Measurements from ENCODE around the gene ZFP90. TPM values are rescaled to one million over a fixed set of nuclear protein-coding genes. Genes with fewer than 3 reads are reported as not detected.

Gene ZFP90
- total and polyA plus RNA-seq, 2 donors: 14.3 to 55.9 TPM

- Histone ChIP-seq H3K36me3 (ENCODE audit: insufficient read depth) (no peaks in the 10 kb centered on the region), H3K4me3 (ENCODE audit: low read depth, low read length) (no peak overlapping the region), H3K4me1 (ENCODE audit: insufficient read depth) (no peaks in the 10 kb centered on the region), H3K27ac (ENCODE audit: low read depth) (no peak overlapping the region)
- WGBS: 69% methylated on average over 10 of the region's 10 CpGs
- no peak for DNase-seq (ENCODE audit: extremely low spot score)
Observed at GRCh38 chr16:68506331-68507053, 32.6 kb upstream of the ZFP90 start.

GRCh38 chr16:68508013-68508412, 31.1 kb upstream of the ZFP90 start:
- Histone ChIP-seq H3K36me3 (ENCODE audit: insufficient read depth) (no peaks in the 10 kb centered on the region), H3K4me3 (ENCODE audit: low read depth, low read length) (no peak overlapping the region), H3K4me1 (ENCODE audit: insufficient read depth) (no peaks in the 10 kb centered on the region), H3K27ac (ENCODE audit: low read depth) (no peak overlapping the region)
- no peak for DNase-seq (ENCODE audit: extremely low spot score)
- 71% methylated on average over 8 of the region's 8 CpGs for WGBS

- 81% methylated on average over 7 of the region's 7 CpGs for whole genome bisulfite sequencing
- H3K36me3 ChIP-seq (ENCODE audit: insufficient read depth): no peaks in the 10 kb centered on the region
- H3K4me1 ChIP-seq (ENCODE audit: insufficient read depth): no peaks in the 10 kb centered on the region
- DNase-seq (ENCODE audit: extremely low spot score): no peak
- no peak overlapping the region for H3K4me3 ChIP-seq (ENCODE audit: low read depth, low read length)
- H3K27ac ChIP-seq (ENCODE audit: low read depth): no peak overlapping the region
Observed at GRCh38 chr16:68508641-68509240, 30.4 kb upstream of the ZFP90 start.

- no peaks in the 10 kb centered on the region for H3K4me1 ChIP-seq (ENCODE audit: insufficient read depth)
- no peak for DNase-seq (ENCODE audit: extremely low spot score)
- no peak overlapping the region for H3K4me3 ChIP-seq (ENCODE audit: low read depth, low read length)
- H3K27ac ChIP-seq (ENCODE audit: low read depth): no peak overlapping the region
- H3K36me3 ChIP-seq (ENCODE audit: insufficient read depth): no peaks in the 10 kb centered on the region
- WGBS: 87% methylated on average over 6 of the region's 6 CpGs
Observed at GRCh38 chr16:68509381-68509780, 29.7 kb upstream of the ZFP90 start.

DNA sequence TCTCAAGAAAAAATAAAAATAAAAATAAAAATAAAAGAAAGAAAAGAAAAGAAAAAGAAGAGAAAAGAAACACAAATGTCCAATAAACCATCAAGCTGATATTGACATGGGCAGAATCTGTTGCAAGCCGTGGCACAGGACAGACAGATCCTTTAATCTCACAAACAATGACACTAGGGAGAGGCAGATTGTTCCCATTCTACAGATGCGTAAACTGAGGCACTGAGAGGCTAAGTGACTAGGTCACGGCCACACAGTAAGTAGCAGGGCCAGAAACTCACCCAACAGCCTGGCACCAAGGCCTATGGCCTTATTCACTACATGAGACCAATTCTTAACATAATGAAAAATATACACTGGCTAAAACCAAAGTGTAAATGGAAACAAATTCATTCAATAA, 28.3 kb upstream of the ZFP90 start:
- no peaks in the 10 kb centered on the region for H3K36me3 ChIP-seq (ENCODE audit: insufficient read depth)
- DNase-seq (ENCODE audit: extremely low spot score): no peak
- WGBS: 95% methylated on average over 3 of the region's 3 CpGs

DNA sequence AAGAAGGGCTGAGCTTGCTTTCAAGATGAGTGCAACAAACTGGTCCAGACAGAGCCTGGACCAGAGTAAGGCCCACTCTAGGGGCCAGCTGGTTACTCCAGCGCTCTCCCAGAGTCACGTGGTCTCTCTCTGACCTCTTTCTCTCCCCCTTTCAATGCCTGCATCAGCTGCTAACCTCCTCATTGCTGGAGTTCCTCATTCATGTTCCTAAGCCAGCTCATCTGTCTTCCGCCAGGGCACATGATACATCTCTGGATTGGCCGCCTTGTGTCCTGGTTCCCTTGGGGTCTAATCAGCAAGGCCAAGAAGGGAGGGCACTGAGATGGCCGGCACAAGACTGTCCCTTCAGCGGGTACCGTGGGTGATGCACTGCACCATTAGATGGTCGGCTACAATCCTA, 26.9 kb upstream of the ZFP90 start:
- H3K4me1 ChIP-seq (ENCODE audit: insufficient read depth): no peaks in the 10 kb centered on the region
- no peak overlapping the region for H3K4me3 ChIP-seq (ENCODE audit: low read depth, low read length)
- DNase-seq (ENCODE audit: extremely low spot score): no peak
- 69% methylated on average over 8 of the region's 8 CpGs for WGBS
- H3K36me3 ChIP-seq (ENCODE audit: insufficient read depth): no peaks in the 10 kb centered on the region
- H3K27ac ChIP-seq (ENCODE audit: low read depth): no peak overlapping the region

More for the DNA sequence above, 28.3 kb upstream of the ZFP90 start:
- no peak overlapping the region for H3K27ac ChIP-seq (ENCODE audit: low read depth)
- H3K4me3 ChIP-seq (ENCODE audit: low read depth, low read length): no peak overlapping the region
- H3K4me1 ChIP-seq (ENCODE audit: insufficient read depth): no peaks in the 10 kb centered on the region

GRCh38 chr16:68512742-68513141, 26.3 kb upstream of the ZFP90 start:
- Histone ChIP-seq H3K36me3 (ENCODE audit: insufficient read depth) (no peaks in the 10 kb centered on the region), H3K4me3 (ENCODE audit: low read depth, low read length) (no peak overlapping the region), H3K4me1 (ENCODE audit: insufficient read depth) (no peaks in the 10 kb centered on the region), H3K27ac (ENCODE audit: low read depth) (no peak overlapping the region)
- 98% methylated on average over 1 of the region's 1 CpG for WGBS
- DNase-seq (ENCODE audit: extremely low spot score): no peak

- 59% methylated on average over 3 of the region's 3 CpGs for WGBS
- no peak for DNase-seq (ENCODE audit: extremely low spot score)
- Histone ChIP-seq H3K4me1 (ENCODE audit: insufficient read depth) (no peaks in the 10 kb centered on the region), H3K27ac (ENCODE audit: low read depth) (no peak overlapping the region), H3K36me3 (ENCODE audit: insufficient read depth) (no peaks in the 10 kb centered on the region), H3K4me3 (ENCODE audit: low read depth, low read length) (no peak overlapping the region)
Observed at GRCh38 chr16:68514511-68514910, 24.6 kb upstream of the ZFP90 start.

- Histone ChIP-seq H3K4me3 (ENCODE audit: low read depth, low read length) (no peak overlapping the region), H3K4me1 (ENCODE audit: insufficient read depth) (no peaks in the 10 kb centered on the region), H3K36me3 (ENCODE audit: insufficient read depth) (no peaks in the 10 kb centered on the region), H3K27ac (ENCODE audit: low read depth) (no peak overlapping the region)
- no peak for DNase-seq (ENCODE audit: extremely low spot score)
- 58% methylated on average over 7 of the region's 7 CpGs for WGBS
Observed at GRCh38 chr16:68517606-68518166, 21.4 kb upstream of the ZFP90 start.

DNA sequence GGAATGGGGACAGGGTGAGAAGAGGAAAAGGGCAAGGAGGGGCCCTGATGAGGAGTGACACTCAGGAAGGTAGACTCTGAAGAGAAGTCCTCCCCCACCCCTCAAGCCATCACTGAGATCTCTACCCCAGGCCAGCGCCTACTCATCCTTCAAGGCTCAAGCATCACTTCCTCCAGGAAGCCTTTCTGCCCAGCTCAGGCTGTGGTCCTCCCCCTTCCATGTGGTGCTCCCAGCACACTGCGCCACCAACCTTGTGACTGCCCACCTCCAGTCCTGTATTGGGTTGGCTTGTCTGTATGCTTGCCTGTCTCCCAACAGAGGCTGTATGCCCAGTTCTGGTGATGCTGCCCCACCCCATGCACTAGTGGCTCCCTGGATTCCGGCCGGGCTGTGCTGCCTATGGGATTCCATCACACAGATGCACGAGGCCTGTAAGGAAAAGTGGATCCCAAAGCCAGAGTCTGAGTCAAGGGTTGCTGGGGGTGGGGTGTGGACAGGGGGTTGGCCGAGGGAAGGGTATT, 19.8 kb upstream of the ZFP90 start:
- no peaks in the 10 kb centered on the region for H3K4me1 ChIP-seq (ENCODE audit: insufficient read depth)
- 85% methylated on average over 6 of the region's 6 CpGs for WGBS
- no peak overlapping the region for H3K4me3 ChIP-seq (ENCODE audit: low read depth, low read length)
- no peaks in the 10 kb centered on the region for H3K36me3 ChIP-seq (ENCODE audit: insufficient read depth)
- DNase-seq (ENCODE audit: extremely low spot score): no peak
- no peak overlapping the region for H3K27ac ChIP-seq (ENCODE audit: low read depth)

GRCh38 chr16:68520649-68521086, 18.4 kb upstream of the ZFP90 start:
- Histone ChIP-seq H3K4me1 (ENCODE audit: insufficient read depth) (no peaks in the 10 kb centered on the region), H3K4me3 (ENCODE audit: low read depth, low read length) (no peak overlapping the region), H3K36me3 (ENCODE audit: insufficient read depth) (no peaks in the 10 kb centered on the region), H3K27ac (ENCODE audit: low read depth) (no peak overlapping the region)
- peak; percentile 78 for DNase-seq (ENCODE audit: extremely low spot score)
- WGBS: 2% methylated on average over 22 of the region's 22 CpGs

DNA sequence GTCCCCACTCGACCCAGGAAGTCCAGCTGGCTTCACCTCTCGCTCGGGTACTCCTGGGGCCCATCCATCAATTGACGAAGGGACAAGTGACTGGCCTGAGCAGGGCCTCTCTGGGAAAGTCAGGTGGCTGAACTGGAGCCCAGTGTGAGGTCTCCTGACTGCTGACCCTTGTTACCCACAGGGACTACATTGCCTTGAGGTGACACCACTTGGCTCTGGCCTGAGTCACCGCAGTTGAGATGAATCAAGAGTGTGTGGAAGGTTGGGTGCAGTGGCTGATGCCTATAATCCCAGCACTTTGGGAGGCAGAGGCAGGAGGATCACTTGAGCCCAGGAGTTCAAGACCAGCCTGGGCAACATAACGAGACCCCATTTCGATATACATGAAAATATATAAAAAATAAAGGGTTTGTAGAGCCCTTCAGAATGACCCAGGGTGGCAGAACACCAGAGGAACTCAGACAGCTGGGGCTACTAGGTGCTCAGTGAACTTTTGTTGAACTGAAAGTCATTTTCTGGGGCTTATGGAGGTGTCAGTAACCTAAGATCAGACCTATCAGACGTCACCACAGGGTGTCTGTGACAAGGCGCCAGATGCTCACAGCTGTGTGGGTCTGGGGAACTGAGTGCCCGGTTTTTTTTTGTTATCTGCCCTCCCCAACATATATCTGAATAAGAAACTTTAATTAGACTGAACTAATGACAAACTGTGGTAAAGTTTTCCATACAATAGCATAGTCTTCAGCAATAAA, 14.8 kb upstream of the ZFP90 start:
- DNase-seq (ENCODE audit: extremely low spot score): no peak
- no peak overlapping the region for H3K4me3 ChIP-seq (ENCODE audit: low read depth, low read length)
- no peaks in the 10 kb centered on the region for H3K36me3 ChIP-seq (ENCODE audit: insufficient read depth)
- no peak overlapping the region for H3K27ac ChIP-seq (ENCODE audit: low read depth)
- H3K4me1 ChIP-seq (ENCODE audit: insufficient read depth): no peaks in the 10 kb centered on the region
- WGBS: 71% methylated on average over 10 of the region's 10 CpGs

GRCh38 chr16:68526143-68526781, 12.8 kb upstream of the ZFP90 start:
- no peak for DNase-seq (ENCODE audit: extremely low spot score)
- no peaks in the 10 kb centered on the region for H3K4me1 ChIP-seq (ENCODE audit: insufficient read depth)

More at GRCh38 chr16:68526143-68526781, 12.8 kb upstream of the ZFP90 start:
- Histone ChIP-seq H3K27ac (ENCODE audit: low read depth) (no peak overlapping the region), H3K36me3 (ENCODE audit: insufficient read depth) (no peaks in the 10 kb centered on the region), H3K4me3 (ENCODE audit: low read depth, low read length) (no peak overlapping the region)
- 87% methylated on average over 17 of the region's 17 CpGs for WGBS

All from urinary bladder (tissue), 4 donors.